Measurements from ENCODE around the gene FRMD3.

- no peak for TF ChIP-seq CTCF (IDR thresholded peaks at IDR 0.05)
- no peak for TF ChIP-seq REST (IDR thresholded peaks at IDR 0.05; ENCODE audit: insufficient read depth in 1 of 2, low read depth in 2 of 2, low read length in 1 of 2)
- no peak for TF ChIP-seq SIN3A (IDR thresholded peaks at IDR 0.05; ENCODE audit: borderline replicate concordance, insufficient read depth, low read depth, low read length)
- no peak; the same call in 1 of the 2 replicates for TF ChIP-seq POLR2AphosphoS5 (IDR thresholded peaks at IDR 0.05; ENCODE audit: low read depth, low read length)
- no peak for TF ChIP-seq TCF7L2 (IDR thresholded peaks at IDR 0.05; ENCODE audit: low read depth, low read length)
Observed at GRCh38 chr9:83431101-83432060, 106.8 kb downstream of the FRMD3 start.

Measured in Panc1 (cell line).